HFFc6 (cell line): Measurements from ENCODE around the gene RTP4. TPM values are rescaled to one million over a fixed set of nuclear protein-coding genes. Genes with fewer than 3 reads are reported as not detected.

Experiments
- DNase-seq: peaks from one replicate; pipeline ENCODE4 v3.0.0-alpha.2; 2018
- H3K27ac Mint-ChIP-seq: 2 replicates; pipeline ENCODE4 v1.8.0; 2020; ENCODE audit warnings: mild to moderate bottlenecking, mixed read lengths
- H3K27me3 Mint-ChIP-seq: 2 replicates; pipeline ENCODE4 v1.8.0; 2021; ENCODE audit warnings: mild to moderate bottlenecking, moderate library complexity, mixed read lengths; ENCODE audit not compliant: insufficient read depth
- H3K36me3 Mint-ChIP-seq: 2 replicates; pipeline ENCODE4 v1.8.0; 2021; ENCODE audit warnings: low read depth, mixed read lengths
- H3K4me1 Mint-ChIP-seq: 2 replicates; pipeline ENCODE4 v1.8.0; 2020; ENCODE audit warnings: low read depth, mixed read lengths
- H3K4me3 Mint-ChIP-seq: 2 replicates; pipeline ENCODE4 v1.8.0; 2020; ENCODE audit warnings: mild to moderate bottlenecking, moderate library complexity, mixed read lengths
- H3K9me3 Mint-ChIP-seq: 2 replicates; pipeline ENCODE4 v1.8.0; 2020; ENCODE audit warnings: mild to moderate bottlenecking, mixed read lengths
- long read RNA-seq: library from polyadenylated mRNA; unstranded; transcript quantifications from one replicate; pipeline ENCODE4 v2.0.0, GENCODE V29; 2019
- total RNA-seq, 6 experiments: library from RNA; stranded (reverse); fragmentation: NEBNext Ultra II Directional; extraction: Animal tissue kit (Norgen Biotek cat#: 25700); gene quantifications; 2 replicates in 1 of 6; 3 replicates in 5 of 6; pipeline ENCODE4 v1.2.3, GENCODE V29; 2021
- TF ChIP-seq, protein P1 (sequence below): fragments of 200-600 bp; sonication (generic); IDR thresholded peaks from 2 replicates; pipeline ENCODE4 v1.5.0; 2021; ENCODE audit warnings: antibody characterized with exemption, mild to moderate bottlenecking

RTP4 gene, protein sequence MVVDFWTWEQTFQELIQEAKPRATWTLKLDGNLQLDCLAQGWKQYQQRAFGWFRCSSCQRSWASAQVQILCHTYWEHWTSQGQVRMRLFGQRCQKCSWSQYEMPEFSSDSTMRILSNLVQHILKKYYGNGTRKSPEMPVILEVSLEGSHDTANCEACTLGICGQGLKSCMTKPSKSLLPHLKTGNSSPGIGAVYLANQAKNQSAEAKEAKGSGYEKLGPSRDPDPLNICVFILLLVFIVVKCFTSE
- total RNA-seq = under 1 TPM in 1 of 6 experiments, not detected in 5; 0.13 TPM
- long read RNA-seq = 0 reads

DNA sequence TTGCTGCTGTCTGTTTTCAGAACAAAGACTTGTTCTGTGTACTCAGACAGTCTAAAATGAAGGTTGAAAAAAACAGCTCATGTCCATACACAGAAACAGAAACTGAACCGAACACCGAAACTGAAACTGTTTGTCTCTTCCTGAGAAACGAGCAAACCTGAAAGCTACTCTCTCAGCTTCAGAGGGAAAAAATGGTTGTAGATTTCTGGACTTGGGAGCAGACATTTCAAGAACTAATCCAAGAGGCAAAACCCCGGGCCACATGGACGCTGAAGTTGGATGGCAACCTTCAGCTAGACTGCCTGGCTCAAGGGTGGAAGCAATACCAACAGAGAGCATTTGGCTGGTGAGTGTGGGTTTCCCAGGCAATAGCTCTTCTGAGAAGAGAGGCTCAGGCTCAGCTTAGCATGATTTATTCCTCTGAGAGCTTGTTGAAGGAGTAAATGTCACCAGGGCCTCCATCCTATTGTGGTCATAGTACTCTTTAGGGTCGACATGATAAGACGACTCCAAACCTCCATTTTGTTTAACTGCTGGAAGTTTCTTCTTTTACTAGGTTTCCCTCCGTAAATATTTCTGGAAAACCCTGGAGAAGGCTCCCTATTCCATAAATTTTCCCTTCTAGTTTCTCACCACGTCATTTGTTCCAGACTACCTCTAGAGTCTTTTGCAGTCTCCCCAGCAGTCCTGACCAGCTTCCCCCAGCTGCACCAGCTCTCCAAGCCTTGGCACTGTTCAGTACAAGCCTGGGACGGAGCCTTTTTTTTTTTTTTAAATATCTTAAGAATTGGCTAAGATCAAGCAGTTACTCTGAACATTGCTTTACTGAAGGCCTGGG, at the start of gene RTP4:
RTP4 (plus strand) TSS at position 135 of the 838 bp plus-strand sequence; CDS start at position 192, 57 bp downstream.
- H3K36me3 Mint-ChIP-seq = no peaks in the 10 kb centered on the region
- peak within 1 kb of the TSS; percentile 77 for H3K4me3 Mint-ChIP-seq
- H3K27ac Mint-ChIP-seq = peak within 1 kb of the TSS; percentile 76
- TF ChIP-seq, protein P1, sequence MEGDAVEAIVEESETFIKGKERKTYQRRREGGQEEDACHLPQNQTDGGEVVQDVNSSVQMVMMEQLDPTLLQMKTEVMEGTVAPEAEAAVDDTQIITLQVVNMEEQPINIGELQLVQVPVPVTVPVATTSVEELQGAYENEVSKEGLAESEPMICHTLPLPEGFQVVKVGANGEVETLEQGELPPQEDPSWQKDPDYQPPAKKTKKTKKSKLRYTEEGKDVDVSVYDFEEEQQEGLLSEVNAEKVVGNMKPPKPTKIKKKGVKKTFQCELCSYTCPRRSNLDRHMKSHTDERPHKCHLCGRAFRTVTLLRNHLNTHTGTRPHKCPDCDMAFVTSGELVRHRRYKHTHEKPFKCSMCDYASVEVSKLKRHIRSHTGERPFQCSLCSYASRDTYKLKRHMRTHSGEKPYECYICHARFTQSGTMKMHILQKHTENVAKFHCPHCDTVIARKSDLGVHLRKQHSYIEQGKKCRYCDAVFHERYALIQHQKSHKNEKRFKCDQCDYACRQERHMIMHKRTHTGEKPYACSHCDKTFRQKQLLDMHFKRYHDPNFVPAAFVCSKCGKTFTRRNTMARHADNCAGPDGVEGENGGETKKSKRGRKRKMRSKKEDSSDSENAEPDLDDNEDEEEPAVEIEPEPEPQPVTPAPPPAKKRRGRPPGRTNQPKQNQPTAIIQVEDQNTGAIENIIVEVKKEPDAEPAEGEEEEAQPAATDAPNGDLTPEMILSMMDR = no peak
- H3K27me3 Mint-ChIP-seq = peaks cover 18% of the 10 kb centered on the region
- no peaks in the 10 kb centered on the region for H3K9me3 Mint-ChIP-seq
- peaks cover 9% of the 10 kb centered on the region; the same call in 1 of the 2 replicates for H3K4me1 Mint-ChIP-seq
- DNase-seq = no peak

DNA sequence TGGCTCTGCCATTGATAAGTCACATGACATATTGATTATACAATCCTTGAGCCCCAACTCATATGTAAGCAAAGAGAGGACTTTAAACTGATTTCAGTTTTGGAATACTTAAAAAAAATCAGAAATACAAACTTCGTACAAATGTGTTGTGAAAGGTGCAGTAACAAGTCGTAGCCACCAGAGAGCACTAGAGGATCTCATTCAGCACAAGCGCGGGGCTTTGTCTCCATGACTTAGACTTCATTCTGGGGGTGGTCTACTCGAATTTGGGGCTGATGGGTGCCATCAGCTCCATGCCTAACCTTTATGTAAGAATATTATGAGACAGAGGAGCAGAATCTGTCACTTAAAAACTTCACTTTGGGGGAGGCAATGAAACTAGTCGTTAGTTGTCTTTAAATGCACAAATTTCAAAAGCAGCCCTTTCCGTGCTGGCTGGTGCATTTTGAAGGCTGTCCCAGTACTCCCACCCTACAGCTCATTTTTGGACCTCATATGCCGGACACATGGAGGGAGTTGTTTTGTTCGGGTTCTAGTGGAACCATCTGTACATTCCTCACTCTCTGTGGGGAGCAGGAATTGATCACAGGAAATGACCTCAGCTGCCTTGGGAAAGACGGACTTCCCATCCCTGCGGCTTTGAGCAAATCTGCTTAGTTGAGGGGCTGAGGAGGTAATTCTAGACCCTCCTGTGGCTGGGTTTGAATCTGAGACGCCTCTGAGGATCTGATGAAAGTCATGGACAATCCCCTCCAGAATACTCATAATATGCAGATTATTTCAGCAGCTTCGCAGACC, 49.2 kb upstream of the RTP4 start:
- H3K36me3 Mint-ChIP-seq = no peaks in the 10 kb centered on the region
- peak; percentile 40 for DNase-seq
- H3K27me3 Mint-ChIP-seq = peaks cover 1% of the 10 kb centered on the region; the same call in 1 of the 2 replicates
- TF ChIP-seq, protein P1 = peak; percentile 97
- H3K27ac Mint-ChIP-seq = peak overlapping the region; percentile 94
- no peaks in the 10 kb centered on the region for H3K9me3 Mint-ChIP-seq
- peaks cover 64% of the 10 kb centered on the region for H3K4me1 Mint-ChIP-seq
- peak overlapping the region; percentile 87 for H3K4me3 Mint-ChIP-seq

DNA sequence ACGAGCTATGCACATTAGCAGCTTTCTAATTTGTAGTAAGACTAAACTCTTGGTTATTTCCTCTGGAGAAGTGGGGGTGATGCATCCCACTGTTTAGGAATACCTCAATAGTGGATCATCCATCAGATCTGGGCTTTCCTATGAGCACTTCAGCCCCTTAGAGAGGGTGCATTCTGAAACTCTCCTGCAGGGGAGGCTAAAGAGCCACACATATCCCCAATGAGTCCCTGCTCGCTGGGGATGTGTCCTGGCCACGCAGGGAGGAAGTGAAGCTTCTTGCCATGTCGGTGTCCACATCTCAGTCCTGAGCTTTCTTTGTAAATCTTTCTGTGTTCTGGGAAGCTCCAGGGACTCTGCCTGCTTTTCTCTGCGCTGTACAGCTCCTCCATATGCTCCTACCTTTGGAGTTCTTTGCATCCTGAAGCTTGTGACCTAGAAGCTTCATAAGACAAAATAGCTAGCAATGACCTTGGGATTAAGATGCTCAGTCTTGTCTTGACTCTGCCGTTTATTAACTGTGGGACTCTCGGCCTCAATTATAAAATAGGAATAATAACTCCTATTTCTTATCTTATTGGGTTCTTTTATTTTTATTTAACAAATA, 48.4 kb upstream of the RTP4 start:
- peaks cover 56% of the 10 kb centered on the region for H3K4me1 Mint-ChIP-seq
- H3K4me3 Mint-ChIP-seq = peak overlapping the region; percentile 87; the same call in 1 of the 2 replicates
- peak overlapping the region; percentile 94 for H3K27ac Mint-ChIP-seq
- no peaks in the 10 kb centered on the region for H3K9me3 Mint-ChIP-seq
- peak; percentile 75 for DNase-seq
- TF ChIP-seq, protein P1 = peak; percentile 97
- no peaks in the 10 kb centered on the region for H3K36me3 Mint-ChIP-seq
- peaks cover 1% of the 10 kb centered on the region; the same call in 1 of the 2 replicates for H3K27me3 Mint-ChIP-seq

DNA sequence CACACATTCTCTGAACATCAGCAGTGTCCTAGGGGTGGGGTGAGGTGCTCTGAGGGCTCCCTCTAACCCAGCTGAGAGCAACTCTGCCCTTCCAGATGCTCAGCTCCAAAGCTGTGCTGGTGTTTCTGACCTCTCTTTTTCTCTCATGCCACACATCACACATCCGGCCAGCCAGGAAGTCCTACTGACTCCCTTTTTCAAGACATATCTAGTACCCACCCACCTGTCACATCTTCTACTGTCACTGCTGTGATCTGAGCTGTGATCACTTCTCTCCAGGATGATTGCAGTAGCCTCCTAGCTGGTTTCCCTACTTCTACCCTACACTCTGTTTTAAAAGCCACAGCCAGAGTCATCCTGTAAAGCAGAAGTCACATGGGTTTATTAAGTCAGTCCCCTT, 46.4 kb upstream of the RTP4 start:
- H3K36me3 Mint-ChIP-seq = no peaks in the 10 kb centered on the region
- H3K4me1 Mint-ChIP-seq = peaks cover 36% of the 10 kb centered on the region
- DNase-seq = no peak
- no peak overlapping the region for H3K27ac Mint-ChIP-seq
- H3K9me3 Mint-ChIP-seq = no peaks in the 10 kb centered on the region
- TF ChIP-seq, protein P1 = no peak
- H3K27me3 Mint-ChIP-seq = peaks cover 1% of the 10 kb centered on the region; the same call in 1 of the 2 replicates
- H3K4me3 Mint-ChIP-seq = no peak overlapping the region

DNA sequence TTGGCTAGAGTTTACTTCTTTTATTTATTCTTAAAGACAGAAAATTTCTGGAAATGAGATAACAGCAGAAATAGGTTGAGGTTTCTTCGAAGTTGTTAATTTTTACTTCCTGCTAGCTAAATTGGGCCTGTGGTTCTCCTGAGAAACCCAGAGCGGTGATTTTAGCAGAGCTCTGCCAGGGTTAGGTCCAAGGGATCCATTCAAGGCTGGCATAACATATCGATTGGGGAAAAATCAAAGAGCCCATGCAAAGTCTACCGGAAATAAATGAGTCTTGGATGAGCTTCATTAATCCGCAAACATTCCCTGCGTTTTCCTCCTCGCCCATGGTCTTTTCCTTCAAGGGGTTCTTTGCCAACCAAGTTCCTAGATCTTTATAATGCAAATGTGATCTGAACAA, 45.9 kb upstream of the RTP4 start:
- TF ChIP-seq, protein P1 = no peak
- H3K4me1 Mint-ChIP-seq = peaks cover 31% of the 10 kb centered on the region
- no peak overlapping the region for H3K27ac Mint-ChIP-seq
- H3K9me3 Mint-ChIP-seq = no peaks in the 10 kb centered on the region
- H3K4me3 Mint-ChIP-seq = no peak overlapping the region
- no peaks in the 10 kb centered on the region for H3K27me3 Mint-ChIP-seq
- no peak for DNase-seq
- H3K36me3 Mint-ChIP-seq = no peaks in the 10 kb centered on the region
